ENCODE measurements around the gene MICAL1. TPM values are rescaled to one million over a fixed set of nuclear protein-coding genes. Genes with fewer than 3 reads are reported as not detected.

The MICAL1 gene
- total RNA-seq, 2 donors from 2014 or later, result 45.3 to 55.9 TPM

- intact Hi-C loops (cut with DNase I), result no loop called here
- no peak overlapping the region for H3K4me3 ChIP-seq
- DNase-seq, result no peak
- peaks cover 4% of the 10 kb centered on the region for H3K36me3 ChIP-seq
- H3K9me3 ChIP-seq, result no peaks in the 10 kb centered on the region
- H3K9ac ChIP-seq (ENCODE audit: low read depth in 2 of 2, low read length in 2 of 2), result no peak overlapping the region
- no peak for TF ChIP-seq CTCF (IDR thresholded peaks at IDR 0.05)
- H3K4me1 ChIP-seq, result peaks cover 7% of the 10 kb centered on the region
- no peaks in the 10 kb centered on the region for H3K27me3 ChIP-seq
- no peak overlapping the region for H3K27ac ChIP-seq
Observed at GRCh38 chr6:109442393-109442924, 13.1 kb downstream of the MICAL1 start.

DNA sequence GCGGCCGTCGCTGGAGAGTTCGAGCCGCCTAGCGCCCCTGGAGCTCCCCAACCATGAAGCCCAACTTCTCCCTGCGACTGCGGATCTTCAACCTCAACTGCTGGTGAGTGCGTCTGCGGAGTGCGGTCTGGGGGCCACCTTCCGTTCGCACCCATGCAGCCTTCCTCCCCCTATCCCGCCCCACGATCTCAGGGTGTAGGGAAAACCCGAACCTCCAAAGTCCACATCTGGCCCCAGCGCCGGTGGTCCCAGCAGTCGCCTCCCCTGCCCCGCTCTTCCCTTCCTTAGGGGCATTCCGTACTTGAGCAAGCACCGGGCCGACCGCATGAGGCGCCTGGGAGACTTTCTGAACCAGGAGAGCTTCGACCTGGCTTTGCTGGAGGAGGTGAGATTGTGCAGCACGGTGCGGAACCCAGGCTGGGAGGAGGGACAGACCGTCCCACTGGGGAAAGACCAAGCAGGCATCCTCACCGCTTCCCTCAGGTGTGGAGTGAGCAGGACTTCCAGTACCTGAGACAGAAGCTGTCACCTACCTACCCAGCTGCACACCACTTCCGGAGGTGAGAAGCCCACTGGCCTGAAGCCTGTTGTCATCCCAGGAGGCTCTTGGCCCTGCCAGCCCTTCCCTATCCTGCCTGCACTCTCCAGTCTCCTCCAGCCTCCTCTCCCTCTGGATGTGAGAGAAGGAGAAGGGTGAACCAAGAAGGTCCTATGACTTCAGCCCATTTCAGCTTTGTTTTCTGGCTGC lies 14.3 kb downstream of the MICAL1 start:
- H3K27ac ChIP-seq, result peak overlapping the region; percentile 69
- no peaks in the 10 kb centered on the region for H3K27me3 ChIP-seq
- peak; percentile 67 for DNase-seq
- H3K4me1 ChIP-seq, result peaks cover 7% of the 10 kb centered on the region
- peaks cover 4% of the 10 kb centered on the region for H3K36me3 ChIP-seq
- H3K9ac ChIP-seq (ENCODE audit: low read depth in 2 of 2, low read length in 2 of 2), result peak overlapping the region; percentile 89 to 95
- intact Hi-C loops (cut with DNase I), result no loop called here
- H3K9me3 ChIP-seq, result no peaks in the 10 kb centered on the region
- TF ChIP-seq CTCF (IDR thresholded peaks at IDR 0.05), result no peak
- H3K4me3 ChIP-seq, result peak overlapping the region; percentile 90

DNA sequence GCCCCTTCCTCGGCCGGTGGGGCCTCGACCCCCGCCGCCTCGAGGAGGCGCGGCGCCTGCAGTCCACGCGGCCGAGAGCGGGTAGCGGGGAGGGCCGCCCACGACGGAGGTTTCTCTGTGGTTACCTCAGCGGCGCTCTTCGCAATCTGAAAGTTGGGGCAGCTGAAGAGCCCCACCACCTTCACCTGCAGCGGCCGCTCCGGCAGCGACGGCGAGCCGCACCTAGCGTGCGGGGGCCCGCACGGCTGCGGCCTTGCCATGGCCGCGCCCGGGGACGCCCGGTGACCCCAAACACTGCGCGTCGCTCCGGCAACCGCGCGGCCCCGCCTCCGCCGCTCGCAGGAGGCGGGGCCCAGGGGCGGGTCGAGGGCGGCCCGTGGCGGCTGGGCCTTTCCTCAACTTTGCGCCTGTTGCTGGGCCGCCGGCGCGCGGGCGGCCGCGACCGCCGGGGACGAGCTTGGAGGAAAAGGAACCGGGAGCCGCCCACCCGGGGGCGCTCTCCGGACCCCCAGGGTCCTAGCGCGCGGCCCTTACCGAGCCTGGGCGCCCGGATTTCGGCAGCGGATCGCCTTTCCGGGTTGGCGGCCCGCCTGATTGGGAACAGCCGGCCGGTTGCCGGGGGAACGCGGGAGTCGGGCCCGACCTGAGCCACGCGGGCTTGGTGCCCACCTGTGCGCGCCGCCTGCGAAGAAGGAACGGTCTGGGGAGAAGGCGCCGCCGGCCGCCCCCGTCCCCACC lies 15.1 kb downstream of the MICAL1 start, which contains the start of the genes PPIL6 and SMPD2:
PPIL6 (minus strand) TSS at position 298 of the 738 bp plus-strand sequence; CDS start at position 260, 38 bp downstream.
SMPD2 (plus strand) TSS at position 394 of the 738 bp plus-strand sequence. CDS start 398 bp downstream, outside the sequence.
- peaks cover 7% of the 10 kb centered on the region for H3K4me1 ChIP-seq

DNA sequence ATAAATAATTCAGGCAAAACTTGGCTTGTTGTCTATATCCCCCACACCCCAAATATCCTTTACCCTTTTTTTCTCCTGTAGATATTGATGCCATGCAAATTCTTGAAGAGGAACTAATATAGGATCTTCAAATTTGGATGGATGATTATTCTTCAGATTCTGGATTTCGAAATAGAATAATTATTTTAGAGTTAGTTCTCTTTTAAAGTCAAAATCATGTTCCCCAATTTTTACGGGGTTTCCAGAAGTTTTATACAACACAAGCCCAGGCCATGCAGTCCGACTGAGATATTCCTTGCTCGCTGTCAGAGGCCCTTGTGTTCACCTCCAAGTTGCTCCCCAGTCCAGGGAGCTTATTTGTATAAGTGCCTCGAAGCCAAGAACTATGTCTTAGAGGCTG lies 19.5 kb downstream of the MICAL1 start:
- TF ChIP-seq CTCF (IDR thresholded peaks at IDR 0.05), result no peak

More for the DNA sequence above, 15.1 kb downstream of the MICAL1 start, which contains the start of the genes PPIL6 and SMPD2:
- DNase-seq, result peak; percentile 89
- H3K9me3 ChIP-seq, result no peaks in the 10 kb centered on the region
- peak within 1 kb of the TSS; percentile 69 for H3K27ac ChIP-seq
- peaks cover 4% of the 10 kb centered on the region for H3K36me3 ChIP-seq
- H3K27me3 ChIP-seq, result no peaks in the 10 kb centered on the region
- peak within 1 kb of the TSS; percentile 90 for H3K4me3 ChIP-seq
- peak within 1 kb of the TSS; percentile 89 to 95 for H3K9ac ChIP-seq (ENCODE audit: low read depth in 2 of 2, low read length in 2 of 2)
- intact Hi-C loops (cut with DNase I), result no loop called here
- peak; percentile 13 for TF ChIP-seq CTCF (IDR thresholded peaks at IDR 0.05)

GRCh38 chr6:109434456-109434855 lies 21.1 kb downstream of the MICAL1 start:
- H3K4me3 ChIP-seq, result no peak overlapping the region
- H3K9me3 ChIP-seq, result no peaks in the 10 kb centered on the region
- no peak for DNase-seq
- no peaks in the 10 kb centered on the region for H3K4me1 ChIP-seq
- H3K9ac ChIP-seq (ENCODE audit: low read depth in 2 of 2, low read length in 2 of 2), result no peak overlapping the region
- no peaks in the 10 kb centered on the region for H3K36me3 ChIP-seq
- intact Hi-C loops (cut with DNase I), result no loop called here
- H3K27ac ChIP-seq, result no peak overlapping the region
- no peak for TF ChIP-seq CTCF (IDR thresholded peaks at IDR 0.05)
- no peaks in the 10 kb centered on the region for H3K27me3 ChIP-seq

More for the DNA sequence above, 19.5 kb downstream of the MICAL1 start:
- Histone ChIP-seq H3K9me3 (no peaks in the 10 kb centered on the region), H3K4me3 (no peak overlapping the region), H3K9ac (ENCODE audit: low read depth in 2 of 2, low read length in 2 of 2) (no peak overlapping the region), H3K36me3 (no peaks in the 10 kb centered on the region), H3K27me3 (no peaks in the 10 kb centered on the region), H3K27ac (no peak overlapping the region), H3K4me1 (no peaks in the 10 kb centered on the region)
- intact Hi-C loops (cut with DNase I), result no loop called here
- no peak for DNase-seq

Data from colonic mucosa (tissue), 4 donors.